ENCODE measurements around the gene CYP19A1. TPM values are rescaled to one million over a fixed set of nuclear protein-coding genes. Genes with fewer than 3 reads are reported as not detected.

Gene CYP19A1
- total and polyA plus RNA-seq, 8 donors = 0.09 to 2.5 (median 0.28) TPM; not detected in 1

DNA sequence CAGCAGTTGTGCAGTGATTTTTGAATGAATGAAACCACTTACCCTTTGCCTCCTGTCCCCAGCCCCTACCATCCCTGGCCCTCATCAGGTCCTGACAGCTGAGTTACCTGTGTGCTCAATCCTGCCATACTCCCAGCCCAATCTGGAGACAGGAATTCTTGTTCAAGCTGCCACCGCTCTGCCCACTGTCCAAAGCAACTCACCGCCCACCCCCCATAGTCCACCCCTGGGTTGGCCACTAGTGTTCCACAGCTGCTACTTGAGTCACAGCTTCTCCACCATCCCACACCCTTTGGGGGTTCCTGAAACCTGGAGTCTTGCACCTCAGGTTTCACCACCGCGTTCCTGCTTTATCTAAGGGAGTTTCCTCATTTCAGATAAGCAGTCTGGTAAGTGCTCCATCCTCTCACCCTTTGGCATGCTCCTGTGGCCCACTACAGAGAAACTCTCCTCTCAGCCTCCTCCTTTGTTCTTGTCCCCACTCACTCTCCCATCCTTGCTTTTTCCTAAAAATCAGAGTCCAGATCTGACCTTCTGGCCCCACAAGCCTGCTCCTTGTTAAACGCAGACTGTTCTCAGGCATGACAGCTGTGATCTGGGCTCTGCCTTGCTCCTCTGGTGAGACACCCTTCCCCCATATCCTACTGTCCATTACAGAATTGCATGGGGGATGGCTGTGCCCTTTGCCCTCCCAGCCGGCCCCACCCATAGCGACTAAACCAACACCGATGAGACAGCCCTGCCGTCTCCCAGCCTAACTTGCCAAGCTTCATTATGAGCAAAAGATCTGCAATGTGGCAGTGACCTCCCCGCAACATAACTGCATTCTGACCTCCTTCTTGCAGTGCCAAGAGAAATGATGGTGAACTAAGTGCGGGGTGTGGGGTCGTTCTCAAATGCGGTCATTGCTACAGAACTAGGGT, 50.0 kb downstream of the CYP19A1 start:
- WGBS, 2 donors = 83 to 88% methylated on average over 13 of the region's 13 CpGs
- intact Hi-C loops (cut with DNase I) = loop anchor here in 1 of 3 donors (10.0 kb wide), 1 partner anchor 96 kb away; no protein-coding TSS in a partner anchor

DNA sequence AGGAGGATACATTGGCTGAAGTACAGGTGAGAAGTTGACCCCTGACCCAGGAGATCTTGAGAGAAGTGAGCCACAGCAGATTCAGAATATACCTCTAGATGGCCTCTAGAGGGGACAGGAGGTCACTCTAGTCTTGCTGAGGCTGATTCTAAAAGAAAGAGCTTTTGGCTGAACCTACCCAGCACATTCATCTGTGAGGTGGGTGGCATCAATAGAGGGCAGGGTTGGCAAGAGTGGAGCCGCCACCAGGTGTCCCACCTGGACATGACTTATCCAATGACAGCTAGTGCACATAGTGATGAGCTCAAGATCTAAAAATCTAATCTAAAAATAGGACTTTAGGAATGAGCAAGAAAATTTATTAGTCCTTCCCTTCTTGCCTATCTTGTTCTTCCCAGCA, 51.6 kb downstream of the CYP19A1 start:
- WGBS, 2 donors = 91 to 100% methylated on average over 1 of the region's 1 CpG
- no peaks in the 10 kb centered on the region for H3K4me1 ChIP-seq
- no peak for ATAC-seq
- no peak for DNase-seq
- H3K27ac ChIP-seq = no peak overlapping the region
- FAIRE-seq = no peak
- intact Hi-C loops (cut with DNase I) = loop anchor here in 1 of 3 donors (10.0 kb wide), 1 partner anchor 98 kb away; no protein-coding TSS in a partner anchor
- H3K9me3 ChIP-seq = no peaks in the 10 kb centered on the region
- no peak overlapping the region for H3K4me3 ChIP-seq
- TF ChIP-seq, protein P1, sequence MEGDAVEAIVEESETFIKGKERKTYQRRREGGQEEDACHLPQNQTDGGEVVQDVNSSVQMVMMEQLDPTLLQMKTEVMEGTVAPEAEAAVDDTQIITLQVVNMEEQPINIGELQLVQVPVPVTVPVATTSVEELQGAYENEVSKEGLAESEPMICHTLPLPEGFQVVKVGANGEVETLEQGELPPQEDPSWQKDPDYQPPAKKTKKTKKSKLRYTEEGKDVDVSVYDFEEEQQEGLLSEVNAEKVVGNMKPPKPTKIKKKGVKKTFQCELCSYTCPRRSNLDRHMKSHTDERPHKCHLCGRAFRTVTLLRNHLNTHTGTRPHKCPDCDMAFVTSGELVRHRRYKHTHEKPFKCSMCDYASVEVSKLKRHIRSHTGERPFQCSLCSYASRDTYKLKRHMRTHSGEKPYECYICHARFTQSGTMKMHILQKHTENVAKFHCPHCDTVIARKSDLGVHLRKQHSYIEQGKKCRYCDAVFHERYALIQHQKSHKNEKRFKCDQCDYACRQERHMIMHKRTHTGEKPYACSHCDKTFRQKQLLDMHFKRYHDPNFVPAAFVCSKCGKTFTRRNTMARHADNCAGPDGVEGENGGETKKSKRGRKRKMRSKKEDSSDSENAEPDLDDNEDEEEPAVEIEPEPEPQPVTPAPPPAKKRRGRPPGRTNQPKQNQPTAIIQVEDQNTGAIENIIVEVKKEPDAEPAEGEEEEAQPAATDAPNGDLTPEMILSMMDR (IDR thresholded peaks at IDR 0.05) = no peak
- no peaks in the 10 kb centered on the region for H3K36me3 ChIP-seq
- H3K27me3 ChIP-seq = no peaks in the 10 kb centered on the region

More for the DNA sequence above, 50.0 kb downstream of the CYP19A1 start:
- TF ChIP-seq, protein P1 (IDR thresholded peaks at IDR 0.05) = no peak
- H3K4me3 ChIP-seq = no peak overlapping the region
- no peaks in the 10 kb centered on the region for H3K4me1 ChIP-seq
- no peak for DNase-seq
- no peaks in the 10 kb centered on the region for H3K9me3 ChIP-seq
- no peaks in the 10 kb centered on the region for H3K27me3 ChIP-seq
- FAIRE-seq = no peak
- H3K27ac ChIP-seq = no peak overlapping the region
- ATAC-seq = no peak
- H3K36me3 ChIP-seq = no peaks in the 10 kb centered on the region

DNA sequence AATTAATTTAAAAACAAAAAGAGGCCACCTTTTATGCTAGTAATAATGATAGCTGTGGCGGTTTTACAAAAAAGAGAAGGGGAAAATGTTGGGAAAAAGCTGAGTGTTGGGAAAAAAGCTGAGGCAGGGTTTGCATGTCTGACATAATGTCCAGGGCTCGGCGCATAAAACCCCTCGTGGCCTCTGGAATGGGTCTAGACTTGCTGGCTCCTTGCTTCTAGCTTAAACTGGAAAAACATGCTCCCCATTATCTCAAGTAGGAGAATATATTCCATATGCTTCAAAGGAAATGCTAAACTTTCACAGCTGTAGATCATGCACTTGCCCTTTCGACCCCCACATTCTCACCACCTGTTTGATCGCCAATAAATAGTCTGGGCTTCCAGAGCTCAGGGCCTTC, 53.0 kb downstream of the CYP19A1 start:
- DNase-seq (no peak), FAIRE-seq (no peak), ATAC-seq (no peak)
- intact Hi-C loops (cut with DNase I) = loop anchor here in 1 of 3 donors (10.0 kb wide), 1 partner anchor 99 kb away; no protein-coding TSS in a partner anchor
- TF ChIP-seq, protein P1 (IDR thresholded peaks at IDR 0.05) = no peak
- H3K4me1 ChIP-seq = no peaks in the 10 kb centered on the region
- no peaks in the 10 kb centered on the region for H3K9me3 ChIP-seq
- H3K36me3 ChIP-seq = no peaks in the 10 kb centered on the region
- no peaks in the 10 kb centered on the region for H3K27me3 ChIP-seq
- 91 to 94% methylated on average over 6 of the region's 6 CpGs for WGBS, 2 donors
- no peak overlapping the region for H3K4me3 ChIP-seq
- no peak overlapping the region for H3K27ac ChIP-seq

DNA sequence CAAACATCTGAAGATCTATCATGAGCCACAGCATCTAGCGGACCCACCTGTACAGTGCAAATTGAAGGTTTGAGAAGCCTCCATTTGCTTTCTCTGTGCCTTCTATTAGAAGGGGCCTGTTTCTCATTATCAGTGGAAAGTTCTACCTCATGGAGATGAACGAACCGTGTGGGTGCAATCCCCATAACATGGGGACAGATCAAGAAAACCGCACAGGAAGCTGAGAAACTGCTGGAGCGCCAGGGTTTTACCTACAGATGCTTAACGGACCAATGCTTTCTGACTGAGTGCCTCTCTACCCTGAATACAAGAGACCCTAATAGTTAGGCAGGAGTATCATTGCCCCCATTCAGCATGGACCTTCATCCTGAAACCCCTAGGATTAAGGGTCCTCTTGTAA, 53.5 kb downstream of the CYP19A1 start:
- Histone ChIP-seq H3K9me3 (no peaks in the 10 kb centered on the region), H3K27ac (no peak overlapping the region), H3K4me3 (no peak overlapping the region), H3K27me3 (no peaks in the 10 kb centered on the region), H3K36me3 (no peaks in the 10 kb centered on the region), H3K4me1 (no peaks in the 10 kb centered on the region)
- no peak for ATAC-seq
- FAIRE-seq = no peak
- TF ChIP-seq, protein P1 (IDR thresholded peaks at IDR 0.05) = no peak
- 89 to 90% methylated on average over 6 of the region's 6 CpGs for WGBS, 2 donors
- intact Hi-C loops (cut with DNase I) = loop anchor here in 2 of 3 donors (5.0 to 10.0 kb wide), 2 partner anchors 97 to 100 kb away; no protein-coding TSS in a partner anchor
- no peak for DNase-seq
